ENCODE data around the gene RPS19. TPM values are rescaled to one million over a fixed set of nuclear protein-coding genes. Genes with fewer than 3 reads are reported as not detected.

The RPS19 gene
- total RNA-seq, 4 donors from 2014 or later: 673 to 1,241 (median 970) TPM

GRCh38 chr19:41813911-41814310 lies 46.1 kb upstream of the RPS19 start:
- no peaks in the 10 kb centered on the region for H3K36me3 ChIP-seq
- H3K4me3 ChIP-seq: no peak overlapping the region
- no peaks in the 10 kb centered on the region for H3K4me1 ChIP-seq
- no peaks in the 10 kb centered on the region for H3K9me3 ChIP-seq
- no peak overlapping the region for H3K27ac ChIP-seq
- H3K27me3 ChIP-seq: peaks cover 27% of the 10 kb centered on the region
- no peak for ATAC-seq
- TF ChIP-seq EP300 (IDR thresholded peaks at IDR 0.05) (no peak), CTCF (IDR thresholded peaks at IDR 0.05) (no peak), POLR2A (IDR thresholded peaks at IDR 0.05) (no peak), POLR2AphosphoS5 (IDR thresholded peaks at IDR 0.05) (no peak)
- no CpG with 5 or more reads among the region's 4 CpGs for WGBS, 2 donors (ENCODE audit: low coverage in 1 of 2)

GRCh38 chr19:41815301-41815700 lies 44.8 kb upstream of the RPS19 start:
- Histone ChIP-seq H3K9me3 (no peaks in the 10 kb centered on the region), H3K27ac (no peak overlapping the region), H3K4me3 (no peak overlapping the region), H3K36me3 (no peaks in the 10 kb centered on the region), H3K4me1 (no peaks in the 10 kb centered on the region), H3K27me3 (peaks cover 13% of the 10 kb centered on the region)
- ATAC-seq: no peak
- no peak for TF ChIP-seq EP300 (IDR thresholded peaks at IDR 0.05)
- 63 to 80% methylated on average over 4 of the region's 4 CpGs for WGBS, 2 donors (ENCODE audit: low coverage in 1 of 2)

- no peaks in the 10 kb centered on the region for H3K36me3 ChIP-seq
- no peaks in the 10 kb centered on the region for H3K4me1 ChIP-seq
- H3K27me3 ChIP-seq: peaks cover 12% of the 10 kb centered on the region
- ATAC-seq: no peak
- 41 to 59% methylated on average over 2 of the region's 2 CpGs for WGBS, 2 donors (ENCODE audit: low coverage in 1 of 2)
- no peak for TF ChIP-seq EP300 (IDR thresholded peaks at IDR 0.05)
- TF ChIP-seq POLR2A (IDR thresholded peaks at IDR 0.05): no peak
- TF ChIP-seq CTCF (IDR thresholded peaks at IDR 0.05): no peak
- no peak for TF ChIP-seq POLR2AphosphoS5 (IDR thresholded peaks at IDR 0.05)
- H3K27ac ChIP-seq: no peak overlapping the region
- H3K9me3 ChIP-seq: no peaks in the 10 kb centered on the region
- no peak overlapping the region for H3K4me3 ChIP-seq
Observed at GRCh38 chr19:41816761-41817160, 43.3 kb upstream of the RPS19 start.

- TF ChIP-seq POLR2AphosphoS5 (IDR thresholded peaks at IDR 0.05) (no peak), CTCF (IDR thresholded peaks at IDR 0.05) (peak; percentile 14 to 59 (median 44)), EP300 (IDR thresholded peaks at IDR 0.05) (no peak), POLR2A (IDR thresholded peaks at IDR 0.05) (no peak)
- H3K27me3 ChIP-seq: peaks cover 40% of the 10 kb centered on the region
- no peaks in the 10 kb centered on the region for H3K9me3 ChIP-seq
- no peaks in the 10 kb centered on the region for H3K4me1 ChIP-seq
- 20 to 32% methylated on average over 5 to 12 of the region's 12 CpGs for WGBS, 2 donors (ENCODE audit: low coverage in 1 of 2)
- no peak overlapping the region for H3K27ac ChIP-seq
- H3K36me3 ChIP-seq: no peaks in the 10 kb centered on the region
- no peak overlapping the region for H3K4me3 ChIP-seq
- no peak for ATAC-seq
Observed at GRCh38 chr19:41821003-41821735, 38.9 kb upstream of the RPS19 start.

GRCh38 chr19:41837981-41838708 lies 21.9 kb upstream of the RPS19 start:
- no peaks in the 10 kb centered on the region for H3K36me3 ChIP-seq
- ATAC-seq: no peak
- H3K9me3 ChIP-seq: no peaks in the 10 kb centered on the region
- H3K27me3 ChIP-seq: peaks cover 73% of the 10 kb centered on the region
- H3K27ac ChIP-seq: no peak overlapping the region
- TF ChIP-seq POLR2AphosphoS5 (IDR thresholded peaks at IDR 0.05) (no peak), CTCF (IDR thresholded peaks at IDR 0.05) (no peak), POLR2A (IDR thresholded peaks at IDR 0.05) (no peak), EP300 (IDR thresholded peaks at IDR 0.05) (no peak)
- H3K4me3 ChIP-seq: no peak overlapping the region
- H3K4me1 ChIP-seq: no peaks in the 10 kb centered on the region
- WGBS, 2 donors (ENCODE audit: low coverage in 1 of 2): 43 to 44% methylated on average over 4 to 9 of the region's 13 CpGs
